PC-9 (cell line): ENCODE results near the gene SDF2. TPM values are rescaled to one million over a fixed set of nuclear protein-coding genes. Genes with fewer than 3 reads are reported as not detected.

Source experiments
- BruUV-seq: library from RNA; stranded (reverse); fragments of 400-500 nt; replicated peaks from 2 replicates; lab custom pipeline; 2021; lab: Mats Ljungman, UMichigan
- CTCF ChIA-PET: fragments of 300-600 bp; sonication (Branson Sonifier 250); formaldehyde crosslinking; loops from one replicate; lab custom pipeline; 2022; ENCODE audit warnings: antibody characterized with exemption; lab: Charles Lee
- POLR2A ChIA-PET: fragments of 300-600 bp; sonication (Branson Sonifier 250); formaldehyde crosslinking; loops from one replicate; lab custom pipeline; 2022; ENCODE audit warnings: antibody characterized with exemption; ENCODE audit not compliant: unreplicated experiment; lab: Charles Lee
- DNase-seq, 2 experiments: peaks; one replicate each; pipeline versions ENCODE4 v3.0.0 to v3.0.0-alpha.2; 2015 to 2022; ENCODE audit warnings: mixed read lengths in 1 of 2
- H2AFZ ChIP-seq: fragments of 200-600 bp; sonication (generic); 2 replicates; pipeline ENCODE4 v1.8.1; 2017; ENCODE audit warnings: antibody characterized with exemption
- H3F3A ChIP-seq: fragments of 200-600 bp; sonication (generic); 2 replicates; pipeline ENCODE4 v1.8.1; 2017; ENCODE audit warnings: antibody characterized with exemption, mild to moderate bottlenecking, low read depth; ENCODE audit not compliant: insufficient read depth
- H3K27ac ChIP-seq: fragments of 200-600 bp; sonication (generic); 2 replicates; pipeline ENCODE4 v1.6.1; 2016; ENCODE audit warnings: mixed run types
- H3K27me3 ChIP-seq: fragments of 200-600 bp; sonication (generic); 2 replicates; pipeline ENCODE4 v1.6.1; 2016; ENCODE audit warnings: low read depth, mixed run types; ENCODE audit not compliant: insufficient read depth
- H3K36me3 ChIP-seq: fragments of 200-600 bp; sonication (generic); 2 replicates; pipeline ENCODE4 v1.6.1; 2016; ENCODE audit warnings: low read depth, mixed run types
- H3K4me1 ChIP-seq: fragments of 200-600 bp; sonication (generic); replicated peaks from 2 replicates; pipeline ENCODE4 v1.6.1; 2016; ENCODE audit warnings: mixed run types; ENCODE audit not compliant: insufficient read depth
- H3K4me2 ChIP-seq: fragments of 200-600 bp; sonication (generic); 2 replicates; pipeline ENCODE4 v1.6.1; 2017; ENCODE audit warnings: mixed run types
- H3K4me3 ChIP-seq: fragments of 200-600 bp; sonication (generic); 2 replicates; pipeline ENCODE4 v1.6.1; 2016; ENCODE audit warnings: mixed run types
- H3K79me2 ChIP-seq: fragments of 200-600 bp; sonication (generic); 2 replicates; pipeline ENCODE4 v1.6.1; 2017; ENCODE audit warnings: low read depth, mixed run types
- H3K9me2 ChIP-seq: fragments of 200-600 bp; sonication (generic); 2 replicates; pipeline ENCODE4 v1.8.1; 2017; ENCODE audit warnings: mild to moderate bottlenecking; ENCODE audit not compliant: insufficient read depth
- H3K9me3 ChIP-seq: fragments of 200-600 bp; sonication (generic); 2 replicates; pipeline ENCODE4 v1.8.1; 2016; ENCODE audit warnings: low read depth; ENCODE audit not compliant: insufficient read depth
- H4K20me1 ChIP-seq: fragments of 200-600 bp; sonication (generic); 2 replicates; pipeline ENCODE4 v1.8.1; 2017; ENCODE audit not compliant: insufficient read depth
- EZH2 ChIP-seq: fragments of 200-600 bp; sonication (generic); IDR thresholded peaks from 2 replicates; pipeline ENCODE4 v1.8.0; 2017; ENCODE audit warnings: antibody characterized with exemption, low read depth
- intact Hi-C: fragments of 100-400 bp; cut with micrococcal nuclease; formaldehyde crosslinking; loops from one replicate; pipeline ENCODE4 v1.10.0; 2022; ENCODE audit not compliant: unreplicated experiment
- total RNA-seq: library from RNA; stranded (reverse); gene quantifications from 2 replicates; pipeline ENCODE4 v1.2.3, GENCODE V29; 2021
- TF ChIP-seq, protein P1 (sequence below): fragments of 200-600 bp; sonication (generic); conservative IDR thresholded peaks from 2 replicates; pipeline ENCODE4 v1.6.1; 2017; ENCODE audit warnings: mixed run types, antibody characterized with exemption, mild to moderate bottlenecking, moderate library complexity

SDF2 gene
- total RNA-seq, 1 experiment from 2014 or later: 43.7 TPM

DNA sequence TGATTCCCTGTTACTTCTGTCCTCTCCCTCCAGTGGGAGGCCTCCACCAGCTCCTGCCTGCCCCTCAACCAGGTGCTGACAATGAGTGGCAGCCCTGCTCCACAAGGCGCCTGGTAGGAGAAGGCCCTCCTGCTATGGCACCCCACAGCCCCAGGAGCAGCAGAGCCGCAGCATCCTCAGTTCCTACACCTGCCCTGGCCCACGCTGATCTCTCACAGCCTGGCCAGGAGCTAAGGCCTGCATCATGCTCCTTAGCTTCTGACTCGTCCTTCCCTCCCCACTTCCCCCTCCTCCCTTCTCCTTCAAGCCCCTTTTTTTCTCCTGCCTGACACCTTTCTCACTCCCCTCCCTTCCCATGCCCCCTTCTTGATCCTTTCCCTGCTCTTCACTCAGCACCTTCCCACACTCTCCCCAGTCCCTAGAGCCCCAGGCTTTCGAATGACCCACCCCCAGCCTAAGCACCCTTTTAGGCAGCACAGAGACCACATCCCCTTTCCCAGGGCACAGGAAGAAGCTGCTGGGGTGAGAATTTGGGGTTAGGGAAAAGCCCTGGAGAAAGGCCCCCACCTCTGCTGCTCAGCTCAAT is 43.5 kb upstream of the SDF2 start:
- Histone ChIP-seq H3K9me3 (no peaks in the 10 kb centered on the region), H3K4me3 (no peak overlapping the region), H3F3A (peaks cover 20% of the 10 kb centered on the region; the same call in 1 of the 2 replicates), H3K9me2 (no peaks in the 10 kb centered on the region), H3K79me2 (no peaks in the 10 kb centered on the region), H4K20me1 (no peaks in the 10 kb centered on the region), H3K36me3 (no peaks in the 10 kb centered on the region), H3K4me2 (no peak overlapping the region), H2AFZ (no peak overlapping the region), H3K4me1 (peaks cover 4% of the 10 kb centered on the region), H3K27ac (no peak overlapping the region), H3K27me3 (no peaks in the 10 kb centered on the region)
- ChIA-PET POLR2A (no interaction called here), CTCF (interaction anchor here (0.5 to 0.9 kb wide), 2 partner anchors 8 to 21 kb away, joined by 3 to 5 read pairs; no protein-coding TSS in a partner anchor)
- TF ChIP-seq, protein P1, sequence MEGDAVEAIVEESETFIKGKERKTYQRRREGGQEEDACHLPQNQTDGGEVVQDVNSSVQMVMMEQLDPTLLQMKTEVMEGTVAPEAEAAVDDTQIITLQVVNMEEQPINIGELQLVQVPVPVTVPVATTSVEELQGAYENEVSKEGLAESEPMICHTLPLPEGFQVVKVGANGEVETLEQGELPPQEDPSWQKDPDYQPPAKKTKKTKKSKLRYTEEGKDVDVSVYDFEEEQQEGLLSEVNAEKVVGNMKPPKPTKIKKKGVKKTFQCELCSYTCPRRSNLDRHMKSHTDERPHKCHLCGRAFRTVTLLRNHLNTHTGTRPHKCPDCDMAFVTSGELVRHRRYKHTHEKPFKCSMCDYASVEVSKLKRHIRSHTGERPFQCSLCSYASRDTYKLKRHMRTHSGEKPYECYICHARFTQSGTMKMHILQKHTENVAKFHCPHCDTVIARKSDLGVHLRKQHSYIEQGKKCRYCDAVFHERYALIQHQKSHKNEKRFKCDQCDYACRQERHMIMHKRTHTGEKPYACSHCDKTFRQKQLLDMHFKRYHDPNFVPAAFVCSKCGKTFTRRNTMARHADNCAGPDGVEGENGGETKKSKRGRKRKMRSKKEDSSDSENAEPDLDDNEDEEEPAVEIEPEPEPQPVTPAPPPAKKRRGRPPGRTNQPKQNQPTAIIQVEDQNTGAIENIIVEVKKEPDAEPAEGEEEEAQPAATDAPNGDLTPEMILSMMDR: no peak
- no peak for TF ChIP-seq EZH2
- DNase-seq: no peak
- intact Hi-C loops: no loop called here
- BruUV-seq: no TSS peak

DNA sequence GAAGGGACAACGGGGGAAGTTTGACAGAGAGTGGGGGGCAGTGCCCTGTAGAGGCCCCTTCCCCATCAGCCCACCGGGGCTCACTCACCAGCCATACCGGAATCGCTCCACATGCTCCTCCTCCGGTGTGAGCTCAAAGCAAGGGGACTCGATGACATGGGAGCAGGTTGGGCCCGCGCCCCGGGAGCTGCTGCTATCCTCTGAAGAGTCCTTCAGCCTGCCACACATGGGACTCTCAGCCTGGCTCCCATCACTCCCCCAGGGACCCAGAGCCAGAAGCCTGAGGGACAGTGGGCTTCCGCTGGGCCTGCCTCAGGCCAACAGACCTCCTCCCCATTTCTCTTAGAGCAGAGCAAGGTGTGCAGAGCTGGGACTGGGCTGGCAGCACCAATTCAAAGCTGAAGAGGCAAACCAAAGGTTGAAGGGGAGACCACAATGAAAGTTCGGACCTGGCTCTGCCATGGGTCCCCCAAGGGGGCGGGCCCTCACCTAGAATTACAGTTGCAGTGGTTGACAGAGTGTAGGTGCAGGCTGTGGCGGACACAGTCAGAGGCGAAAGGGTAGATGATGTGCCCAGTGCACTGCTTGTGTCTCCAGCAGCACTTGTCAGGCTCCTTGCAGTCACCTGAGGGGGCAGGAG is 42.6 kb upstream of the SDF2 start:
- intact Hi-C loops: no loop called here

DNA sequence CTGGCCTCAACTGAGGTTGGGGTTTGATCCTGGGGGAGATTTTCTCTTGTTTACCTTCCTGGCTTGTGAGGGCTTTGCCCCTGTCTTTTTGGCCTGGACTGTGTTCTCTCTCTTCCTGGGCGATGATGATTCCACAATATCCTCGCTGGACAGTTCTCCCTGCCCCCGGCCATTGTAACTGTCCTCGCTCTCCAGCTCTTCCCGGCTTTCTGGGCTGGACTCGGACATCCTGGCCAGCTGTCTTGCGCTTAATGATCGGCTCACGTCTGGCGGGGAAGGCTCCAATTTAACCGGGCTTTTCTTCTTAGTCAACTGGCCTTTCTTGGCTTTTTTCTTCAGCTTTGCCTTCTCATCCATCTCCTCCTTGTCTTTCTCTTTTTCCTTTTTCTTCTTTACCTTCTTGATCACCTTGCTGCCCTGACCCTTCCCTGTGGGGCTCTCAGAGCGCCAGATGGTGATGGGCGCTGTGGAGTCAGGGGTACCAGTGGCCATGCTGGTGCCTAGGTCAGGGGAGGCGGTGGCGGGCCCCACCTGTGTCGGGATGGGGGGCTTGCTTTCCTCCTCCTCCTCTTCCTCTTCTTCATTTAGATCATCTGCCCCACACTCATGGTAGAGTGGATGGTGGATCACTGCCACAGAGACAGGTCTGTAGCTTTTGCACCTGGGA is 42.0 kb upstream of the SDF2 start:
- ChIA-PET POLR2A (no interaction called here), CTCF (no interaction called here)
- Histone ChIP-seq H4K20me1 (no peaks in the 10 kb centered on the region), H2AFZ (no peak overlapping the region), H3K9me2 (no peaks in the 10 kb centered on the region), H3K36me3 (no peaks in the 10 kb centered on the region; the same call in 1 of the 2 replicates), H3K9me3 (no peaks in the 10 kb centered on the region), H3K27me3 (no peaks in the 10 kb centered on the region), H3K27ac (no peak overlapping the region), H3F3A (peaks cover 14% of the 10 kb centered on the region; the same call in 1 of the 2 replicates), H3K4me3 (no peak overlapping the region), H3K4me1 (no peaks in the 10 kb centered on the region), H3K79me2 (no peaks in the 10 kb centered on the region), H3K4me2 (no peak overlapping the region)
- intact Hi-C loops: no loop called here
- BruUV-seq: no TSS peak
- no peak for DNase-seq
- TF ChIP-seq, protein P1: no peak
- no peak for TF ChIP-seq EZH2

More for the DNA sequence above, 42.6 kb upstream of the SDF2 start:
- Histone ChIP-seq H3K4me1 (no peaks in the 10 kb centered on the region), H4K20me1 (no peaks in the 10 kb centered on the region), H3K9me3 (no peaks in the 10 kb centered on the region), H3K4me3 (no peak overlapping the region), H2AFZ (no peak overlapping the region), H3K27me3 (no peaks in the 10 kb centered on the region), H3K36me3 (no peaks in the 10 kb centered on the region; the same call in 1 of the 2 replicates), H3K79me2 (no peaks in the 10 kb centered on the region), H3K9me2 (no peaks in the 10 kb centered on the region), H3K27ac (no peak overlapping the region), H3K4me2 (no peak overlapping the region), H3F3A (peaks cover 18% of the 10 kb centered on the region; the same call in 1 of the 2 replicates)
- TF ChIP-seq EZH2: no peak
- TF ChIP-seq, protein P1: no peak
- no peak for DNase-seq
- ChIA-PET POLR2A (no interaction called here), CTCF (interaction anchor here (0.5 kb wide), 1 partner anchor 9 kb away, joined by 5 read pairs; no protein-coding TSS in a partner anchor)
- no TSS peak for BruUV-seq
